GM18951 (cell line): ENCODE data around the gene QRFP.

ENCODE experiments used
- POLR2A ChIP-seq: IDR thresholded peaks from 4 replicates; pipeline ENCODE4 v1.6.1; 2011; ENCODE audit warnings: mild to moderate bottlenecking; ENCODE audit not compliant: insufficient read length, insufficient read depth; ENCODE audit errors: extremely low read depth
- in situ Hi-C: fragments of 300-500 bp; cut with MboI; formaldehyde crosslinking; loops from one replicate; pipeline ENCODE4 v1.12.0; 2022; ENCODE audit warnings: low sequenced_read_pairs, mixed read lengths, inconsistent platforms; ENCODE audit not compliant: unreplicated experiment

Gene QRFP, protein sequence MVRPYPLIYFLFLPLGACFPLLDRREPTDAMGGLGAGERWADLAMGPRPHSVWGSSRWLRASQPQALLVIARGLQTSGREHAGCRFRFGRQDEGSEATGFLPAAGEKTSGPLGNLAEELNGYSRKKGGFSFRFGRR

GRCh38 chr9:130896233-130897014, at the start of gene QRFP:
Gene QRFP, minus strand, starts transcription at chr9:130896812. Its CDS starts 2,974 bp downstream, at chr9:130893838.
- TF ChIP-seq POLR2A = no peak
- in situ Hi-C loops = no loop called here

GRCh38 chr9:130945173-130945572, 48.6 kb upstream of the QRFP start:
- in situ Hi-C loops = loop anchor here (5.0 kb wide), 1 partner anchor 73 kb away; no protein-coding TSS in a partner anchor
- TF ChIP-seq POLR2A = no peak

DNA sequence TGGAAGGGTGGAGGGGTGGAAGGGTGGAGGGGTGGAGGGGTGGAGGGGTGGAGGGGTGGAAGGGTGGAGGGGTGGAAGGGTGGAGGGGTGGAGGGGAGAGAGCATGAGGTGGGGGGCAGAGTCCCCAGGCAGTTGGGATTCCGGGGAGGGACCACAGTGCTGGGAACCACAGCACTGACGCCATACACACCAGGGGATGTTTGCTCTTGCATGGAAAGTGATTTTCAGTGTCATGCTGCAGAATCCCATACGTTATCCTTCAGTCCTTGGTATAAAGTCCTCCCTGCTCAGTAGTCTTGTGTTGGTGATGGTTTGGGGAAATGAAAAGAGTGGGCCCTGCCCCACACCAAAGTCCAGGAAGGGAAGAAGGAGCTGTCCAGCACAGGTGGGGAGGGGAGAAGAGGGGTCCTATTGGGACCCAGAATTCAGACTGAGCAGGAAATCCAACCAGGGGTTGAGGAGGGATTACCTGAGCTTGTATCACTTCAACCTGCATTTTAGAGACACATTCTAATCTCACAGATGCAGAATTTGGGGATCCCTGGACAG, 48.0 kb upstream of the QRFP start:
- in situ Hi-C loops = loop anchor here (5.0 kb wide), 1 partner anchor 72 kb away; no protein-coding TSS in a partner anchor
- no peak for TF ChIP-seq POLR2A

DNA sequence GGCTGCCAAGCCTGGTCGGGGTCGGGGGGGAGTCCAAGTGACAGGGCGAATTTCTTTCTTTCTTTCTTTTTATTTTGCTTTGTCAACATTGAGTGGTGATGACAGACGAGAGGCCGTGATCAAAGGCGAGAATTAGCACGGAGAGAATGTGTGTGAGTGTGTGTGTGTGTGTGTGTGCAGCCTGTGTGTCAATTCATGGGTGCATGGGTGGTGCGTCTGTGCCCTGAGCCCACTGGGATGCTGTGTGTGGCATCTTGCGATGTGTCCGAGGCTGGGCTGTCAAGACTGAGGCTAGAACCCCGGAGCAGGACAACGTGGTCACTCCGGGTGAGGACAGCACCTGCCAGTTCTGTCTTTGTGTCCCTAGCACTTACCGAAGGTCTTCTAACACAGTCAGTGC, 47.2 kb upstream of the QRFP start:
- in situ Hi-C loops = no loop called here
- no peak for TF ChIP-seq POLR2A

DNA sequence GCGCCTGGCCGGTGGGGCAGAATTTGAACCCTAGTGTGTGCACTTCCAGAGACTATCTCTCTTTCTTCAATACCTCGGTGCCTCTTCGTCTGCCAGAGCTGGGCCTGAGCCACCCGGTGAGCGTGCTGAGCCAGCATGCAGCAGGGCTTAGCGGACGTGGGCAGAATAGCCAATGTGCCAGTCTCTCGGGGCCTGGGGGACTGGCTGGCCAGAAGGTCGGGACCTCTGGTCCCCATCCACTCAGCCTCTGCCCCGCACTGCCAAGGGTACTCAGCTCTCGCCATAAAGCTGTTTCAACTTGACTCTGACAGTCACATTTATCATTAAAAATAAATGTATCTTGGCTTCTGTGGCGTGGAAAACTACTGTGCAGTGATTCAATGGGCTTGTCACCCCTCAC, 46.6 kb upstream of the QRFP start:
- in situ Hi-C loops = no loop called here
- no peak for TF ChIP-seq POLR2A

GRCh38 chr9:130942679-130943078, 46.1 kb upstream of the QRFP start:
- in situ Hi-C loops = no loop called here
- TF ChIP-seq POLR2A = no peak

- TF ChIP-seq POLR2A = no peak
- in situ Hi-C loops = no loop called here
Observed at GRCh38 chr9:130942084-130942483, 45.5 kb upstream of the QRFP start.

DNA sequence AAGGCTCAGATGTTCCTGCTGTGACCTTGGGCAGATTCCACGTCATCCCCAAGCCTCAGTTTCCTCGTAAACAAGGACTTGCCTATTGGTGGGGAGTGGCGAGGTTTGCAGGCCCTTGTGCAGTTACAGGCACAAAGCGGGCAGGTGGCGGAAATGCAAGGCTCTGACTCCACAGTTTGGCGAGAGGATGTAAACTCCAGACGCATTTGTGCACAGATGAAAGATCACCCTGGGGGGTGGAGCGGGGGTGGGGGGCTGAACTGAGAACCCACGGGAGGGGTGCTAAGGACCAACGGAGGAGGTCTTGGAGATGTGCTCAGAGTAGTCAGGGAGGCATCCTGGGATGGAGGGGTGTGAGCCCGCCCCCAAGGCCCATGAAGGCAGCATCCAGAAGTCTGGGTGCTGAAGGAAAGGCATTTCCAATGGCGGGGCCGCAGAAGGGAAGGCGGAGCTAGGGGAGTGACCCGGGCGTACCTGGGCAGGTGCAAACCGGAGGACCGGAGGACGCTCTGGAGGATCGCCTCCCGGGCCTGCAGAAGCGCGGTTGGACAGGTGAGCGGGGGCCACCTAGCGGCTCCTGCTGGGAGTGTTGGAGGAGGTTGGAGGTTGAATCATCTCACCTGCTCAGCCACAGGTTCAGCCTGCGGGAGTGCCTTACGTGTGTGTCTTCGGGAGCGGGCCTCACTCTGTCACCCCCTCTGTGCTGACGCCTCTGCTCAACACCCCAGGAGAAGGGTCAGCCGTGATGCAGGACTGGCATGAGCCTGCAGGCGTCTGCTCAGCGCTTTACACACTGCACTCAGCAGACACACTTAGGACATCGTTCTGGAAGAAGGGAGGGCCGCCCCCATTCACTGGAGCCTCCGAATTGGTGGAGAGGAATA, 44.3 kb upstream of the QRFP start:
- TF ChIP-seq POLR2A = no peak
- in situ Hi-C loops = no loop called here

- in situ Hi-C loops = no loop called here
- no peak for TF ChIP-seq POLR2A
Observed at GRCh38 chr9:130940027-130940549, 43.5 kb upstream of the QRFP start.

DNA sequence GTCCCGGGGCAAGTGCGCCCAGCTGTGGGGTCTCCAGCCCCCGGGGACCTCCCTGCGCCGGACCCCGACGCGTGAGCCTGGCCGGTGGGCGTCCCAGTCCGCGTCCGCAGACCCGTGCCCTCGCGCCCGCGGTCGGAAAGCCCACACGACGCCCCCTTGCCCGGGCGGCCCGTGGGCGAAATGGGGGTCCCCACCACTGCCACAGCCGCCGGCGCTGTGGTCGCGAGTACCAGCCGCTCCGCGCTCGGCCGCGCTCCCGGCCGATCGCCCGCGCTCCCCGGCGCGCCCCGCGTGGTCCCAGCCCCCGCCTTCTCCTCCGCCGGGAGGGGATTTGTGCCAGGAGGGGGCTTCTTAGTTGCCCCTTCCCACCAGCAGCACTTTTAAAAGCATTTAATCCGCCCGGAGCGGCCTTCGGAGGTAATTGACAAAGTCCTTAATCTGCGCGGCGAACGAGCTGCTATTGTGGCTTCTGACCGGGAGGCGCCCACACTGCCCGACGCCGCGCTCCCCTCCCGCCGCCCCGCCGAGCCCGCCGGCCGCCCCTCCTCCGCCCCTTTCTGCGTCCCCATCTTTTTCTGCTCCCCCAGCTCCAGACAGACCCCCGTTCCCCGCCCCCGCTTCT, 42.9 kb upstream of the QRFP start:
- in situ Hi-C loops = loop anchor here (5.0 kb wide), 1 partner anchor 232 kb away; no protein-coding TSS in a partner anchor
- no peak for TF ChIP-seq POLR2A

DNA sequence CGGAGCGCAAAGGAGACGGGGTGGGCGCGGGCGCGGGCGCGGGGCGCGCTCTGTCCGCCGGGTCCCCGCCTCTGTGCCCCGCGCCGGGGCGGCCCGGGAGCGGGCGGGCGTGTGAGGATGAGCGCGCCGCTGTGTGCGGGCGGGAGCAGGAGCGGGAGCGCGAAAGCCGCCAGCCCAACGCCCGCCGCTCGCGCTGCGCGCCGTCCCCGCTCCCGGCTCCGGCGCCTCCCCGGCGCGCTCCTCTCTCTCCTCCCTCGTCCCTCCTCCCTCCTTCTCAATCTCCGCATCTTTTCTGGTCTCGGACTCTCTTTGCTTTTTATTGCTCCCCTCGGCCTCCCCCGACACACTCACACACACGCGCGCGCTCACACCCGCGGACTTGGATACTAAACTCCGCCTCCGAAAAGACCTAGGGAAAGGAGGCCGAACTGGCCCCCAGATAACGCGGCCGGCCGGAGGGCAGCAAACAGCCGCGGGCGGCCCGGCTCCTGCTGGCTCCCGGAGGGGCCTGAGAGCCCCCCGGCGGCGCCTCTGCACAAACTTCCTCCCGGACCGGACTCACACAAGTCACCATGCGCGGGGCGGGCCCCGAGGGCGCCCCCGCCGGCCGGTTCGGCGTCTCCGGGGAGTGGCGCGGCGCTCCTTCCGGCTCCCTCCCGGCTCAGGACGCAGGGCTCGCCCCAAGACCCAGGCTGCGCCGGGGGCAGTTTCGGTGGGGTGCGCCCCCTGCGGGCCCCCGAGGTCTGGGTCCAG, 42.2 kb upstream of the QRFP start, which contains the start of gene FIBCD1:
FIBCD1 (minus strand) TSS at position 596 of the 753 bp plus-strand sequence. CDS start 640 bp downstream, outside the sequence.
- in situ Hi-C loops = loop anchor here (5.0 kb wide), 1 partner anchor 232 kb away; no protein-coding TSS in a partner anchor
- no peak for TF ChIP-seq POLR2A
